ENCODE results near the gene CGN.
A peak's percentile ranks its signal among the peaks of the same experiment; 100 is the strongest.

Gene CGN

GRCh38 chr1:151529211-151529702 is 18.1 kb downstream of the CGN start:
- H3K36me3 Mint-ChIP-seq (ENCODE audit: low read depth) = no peaks in the 10 kb centered on the region

GRCh38 chr1:151529781-151530180 is 18.6 kb downstream of the CGN start:
- TF ChIP-seq, protein P1, sequence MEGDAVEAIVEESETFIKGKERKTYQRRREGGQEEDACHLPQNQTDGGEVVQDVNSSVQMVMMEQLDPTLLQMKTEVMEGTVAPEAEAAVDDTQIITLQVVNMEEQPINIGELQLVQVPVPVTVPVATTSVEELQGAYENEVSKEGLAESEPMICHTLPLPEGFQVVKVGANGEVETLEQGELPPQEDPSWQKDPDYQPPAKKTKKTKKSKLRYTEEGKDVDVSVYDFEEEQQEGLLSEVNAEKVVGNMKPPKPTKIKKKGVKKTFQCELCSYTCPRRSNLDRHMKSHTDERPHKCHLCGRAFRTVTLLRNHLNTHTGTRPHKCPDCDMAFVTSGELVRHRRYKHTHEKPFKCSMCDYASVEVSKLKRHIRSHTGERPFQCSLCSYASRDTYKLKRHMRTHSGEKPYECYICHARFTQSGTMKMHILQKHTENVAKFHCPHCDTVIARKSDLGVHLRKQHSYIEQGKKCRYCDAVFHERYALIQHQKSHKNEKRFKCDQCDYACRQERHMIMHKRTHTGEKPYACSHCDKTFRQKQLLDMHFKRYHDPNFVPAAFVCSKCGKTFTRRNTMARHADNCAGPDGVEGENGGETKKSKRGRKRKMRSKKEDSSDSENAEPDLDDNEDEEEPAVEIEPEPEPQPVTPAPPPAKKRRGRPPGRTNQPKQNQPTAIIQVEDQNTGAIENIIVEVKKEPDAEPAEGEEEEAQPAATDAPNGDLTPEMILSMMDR (IDR thresholded peaks at IDR 0.05) = no peak
- Mint-ChIP-seq H3K4me3 (no peak overlapping the region), H3K27ac (no peak overlapping the region), H3K36me3 (ENCODE audit: low read depth) (no peaks in the 10 kb centered on the region), H3K27me3 (ENCODE audit: low read depth, poor library complexity) (peaks cover 3% of the 10 kb centered on the region), H3K9me3 (no peaks in the 10 kb centered on the region), H3K4me1 (peaks cover 11% of the 10 kb centered on the region)
- DNase-seq = no peak

More at GRCh38 chr1:151529211-151529702, 18.1 kb downstream of the CGN start:
- Mint-ChIP-seq H3K27me3 (ENCODE audit: low read depth, poor library complexity) (peaks cover 3% of the 10 kb centered on the region), H3K9me3 (no peaks in the 10 kb centered on the region), H3K4me3 (no peak overlapping the region), H3K4me1 (peaks cover 12% of the 10 kb centered on the region), H3K27ac (no peak overlapping the region)
- no peak for DNase-seq
- TF ChIP-seq, protein P1 (IDR thresholded peaks at IDR 0.05) = no peak

DNA sequence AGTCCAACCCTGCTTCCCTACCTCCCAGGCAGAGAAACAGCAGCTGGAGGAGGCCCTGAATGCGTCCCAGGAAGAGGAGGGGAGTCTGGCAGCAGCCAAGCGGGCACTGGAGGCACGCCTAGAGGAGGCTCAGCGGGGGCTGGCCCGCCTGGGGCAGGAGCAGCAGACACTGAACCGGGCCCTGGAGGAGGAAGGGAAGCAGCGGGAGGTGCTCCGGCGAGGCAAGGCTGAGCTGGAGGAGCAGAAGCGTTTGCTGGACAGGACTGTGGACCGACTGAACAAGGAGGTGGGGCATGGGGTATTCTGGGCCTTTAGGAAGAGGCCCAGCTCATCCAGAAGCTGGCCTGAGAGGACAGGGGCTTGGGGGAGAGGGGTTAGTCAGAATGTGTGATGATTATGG is 19.3 kb downstream of the CGN start:
- no peak overlapping the region for H3K27ac Mint-ChIP-seq
- no peaks in the 10 kb centered on the region for H3K9me3 Mint-ChIP-seq
- peaks cover 14% of the 10 kb centered on the region for H3K4me1 Mint-ChIP-seq
- TF ChIP-seq, protein P1 (IDR thresholded peaks at IDR 0.05) = no peak
- no peak for DNase-seq
- H3K4me3 Mint-ChIP-seq = no peak overlapping the region
- peaks cover 3% of the 10 kb centered on the region for H3K27me3 Mint-ChIP-seq (ENCODE audit: low read depth, poor library complexity)
- no peaks in the 10 kb centered on the region for H3K36me3 Mint-ChIP-seq (ENCODE audit: low read depth)

GRCh38 chr1:151533870-151534269 is 22.7 kb downstream of the CGN start:
- peak; percentile 42 for DNase-seq
- Mint-ChIP-seq H3K36me3 (ENCODE audit: low read depth) (no peaks in the 10 kb centered on the region), H3K4me3 (no peak overlapping the region), H3K4me1 (peaks cover 14% of the 10 kb centered on the region), H3K27me3 (ENCODE audit: low read depth, poor library complexity) (peaks cover 3% of the 10 kb centered on the region), H3K9me3 (no peaks in the 10 kb centered on the region), H3K27ac (no peak overlapping the region)
- TF ChIP-seq, protein P1 (IDR thresholded peaks at IDR 0.05) = no peak

- peaks cover 14% of the 10 kb centered on the region for H3K4me1 Mint-ChIP-seq
- no peak overlapping the region for H3K27ac Mint-ChIP-seq
- H3K9me3 Mint-ChIP-seq = no peaks in the 10 kb centered on the region
- H3K27me3 Mint-ChIP-seq (ENCODE audit: low read depth, poor library complexity) = peaks cover 3% of the 10 kb centered on the region
- DNase-seq = peak; percentile 88
- H3K36me3 Mint-ChIP-seq (ENCODE audit: low read depth) = no peaks in the 10 kb centered on the region
- no peak overlapping the region for H3K4me3 Mint-ChIP-seq
- TF ChIP-seq, protein P1 (IDR thresholded peaks at IDR 0.05) = peak; percentile 84
These were observed 23.6 kb downstream of the CGN start for GRCh38 chr1:151534662-151535278.

All from nephron progenitor cell (in vitro differentiated cells).